NCI-H2029 (cell line): ENCODE results near the gene CBL.
"Not testable (repeated sequence)": the region's sequence is repeated elsewhere in the genome, so short reads cannot be mapped to it uniquely, and the experiment has no call there.

Source experiments
- DNase-seq: peaks from one replicate; lab custom pipeline; 2025; lab: John Stamatoyannopoulos, UW

The CBL gene

GRCh38 chr11:119218141-119218878 is 12.2 kb downstream of the CBL start:
- DNase-seq: no peak

DNA sequence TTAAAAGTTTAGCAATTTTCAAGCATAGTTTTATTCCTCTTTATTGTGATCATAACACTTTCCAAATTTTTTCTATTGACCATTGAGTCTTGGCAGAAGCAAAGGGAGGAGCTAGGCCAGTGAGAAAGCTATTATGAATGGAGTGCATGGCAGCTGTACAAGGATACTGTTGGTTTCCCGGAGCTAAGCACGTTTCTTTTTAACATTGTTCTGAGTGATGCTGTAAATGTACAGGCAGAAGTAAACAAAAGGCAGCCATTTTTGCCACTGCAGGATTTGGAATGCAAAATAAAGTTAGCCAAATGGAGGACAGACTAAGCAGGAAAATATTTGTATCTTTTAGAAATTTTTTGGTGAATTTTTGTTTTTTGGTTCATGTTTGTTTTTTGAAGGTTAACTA is 16.2 kb downstream of the CBL start:
- DNase-seq: peak; percentile 46

DNA sequence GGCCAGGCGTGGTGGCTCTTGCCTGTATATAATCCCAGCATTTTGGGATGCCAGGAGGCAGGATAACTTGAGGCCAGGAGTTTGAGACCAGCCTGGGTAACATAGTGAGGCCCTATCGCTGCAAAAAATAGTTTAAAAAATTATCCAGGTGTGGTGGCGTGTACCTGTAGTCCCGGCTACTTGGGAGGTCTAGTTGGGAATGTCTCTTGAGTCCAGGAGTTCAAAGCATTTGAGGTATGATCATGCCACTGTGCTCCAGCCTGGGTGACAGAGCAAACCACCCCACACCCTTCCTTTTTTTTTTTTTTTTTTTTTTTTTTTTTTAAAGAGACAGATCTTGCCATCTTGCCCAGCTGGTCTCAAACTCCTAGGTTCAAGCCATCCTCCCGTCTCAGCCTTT is 16.8 kb downstream of the CBL start:
- no peak for DNase-seq

- DNase-seq: no peak
Measured at GRCh38 chr11:119223856-119224255, 17.7 kb downstream of the CBL start.

DNA sequence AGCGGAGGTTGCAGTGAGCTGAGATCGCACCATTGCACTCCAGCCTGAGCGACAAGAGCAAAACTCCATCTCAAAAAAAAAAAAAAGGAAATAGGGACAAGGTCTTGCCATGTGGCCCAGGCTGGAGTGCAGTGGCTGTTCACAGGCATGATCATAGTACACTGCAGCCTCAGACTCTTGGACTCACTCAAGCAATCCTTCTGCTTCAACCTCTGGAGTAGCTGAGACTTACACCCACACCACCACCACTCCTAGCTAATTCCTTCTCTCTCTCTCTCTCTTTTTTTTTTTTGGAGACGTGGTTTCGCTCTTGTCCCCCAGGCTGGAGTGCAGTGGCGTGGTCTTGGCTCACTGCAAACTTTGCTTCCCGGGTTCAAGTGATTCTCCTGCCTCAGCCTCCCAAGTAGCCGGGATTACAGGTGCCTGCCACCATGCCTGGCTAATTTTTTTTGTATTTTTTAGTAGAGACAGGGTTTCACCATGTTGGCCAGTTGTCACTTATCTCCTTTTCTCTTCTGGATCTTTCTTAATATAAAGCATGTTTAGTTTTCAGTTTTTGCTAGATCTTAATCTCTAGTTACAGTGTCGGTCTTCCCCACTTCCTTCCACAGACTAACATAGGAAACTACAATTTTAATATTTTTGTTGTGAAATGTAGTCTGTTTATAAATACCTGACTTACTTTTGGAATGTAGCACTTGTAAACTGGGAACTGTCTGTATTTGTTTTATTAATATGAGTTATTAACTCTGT is 22.6 kb downstream of the CBL start:
- DNase-seq: not testable (repeated sequence)

DNA sequence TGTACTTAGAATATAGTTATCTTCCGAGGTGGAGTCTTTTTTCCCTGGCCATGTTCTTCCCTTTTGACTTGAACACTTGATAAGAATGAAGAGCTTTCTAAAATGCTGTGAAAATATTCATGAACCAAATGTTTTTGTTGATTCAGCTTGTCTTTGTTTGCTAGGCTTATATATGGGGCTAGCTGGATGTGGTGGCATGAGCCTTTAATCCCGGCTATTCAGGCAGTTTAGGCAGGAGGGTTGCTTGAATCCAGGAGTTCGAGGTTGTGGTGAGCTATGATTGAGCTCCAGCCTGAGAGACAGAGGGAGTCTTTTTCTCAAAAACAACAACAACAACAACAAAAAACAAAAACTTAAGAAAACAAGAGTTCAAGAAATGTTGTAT is 23.1 kb downstream of the CBL start:
- no peak for DNase-seq

GRCh38 chr11:119229741-119230140 is 23.6 kb downstream of the CBL start:
- DNase-seq: no peak

DNA sequence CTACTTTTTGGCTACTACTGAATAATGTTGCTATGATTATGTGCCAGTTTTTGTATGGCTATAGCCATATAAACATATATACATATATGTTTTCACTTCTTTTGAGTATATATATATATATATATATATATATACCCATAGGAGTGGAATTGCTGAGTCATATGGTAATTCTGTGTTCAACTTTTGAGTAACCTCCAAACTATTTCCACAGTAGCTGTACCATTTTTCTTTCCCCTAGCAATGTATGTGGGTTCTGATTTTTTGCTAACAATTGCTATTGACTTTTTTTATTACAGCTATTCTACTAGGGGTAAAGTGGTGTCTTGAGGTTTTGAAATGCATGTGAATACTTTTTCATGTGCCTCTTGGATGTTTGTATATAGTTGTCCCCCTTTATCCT is 30.4 kb downstream of the CBL start:
- DNase-seq: no peak

GRCh38 chr11:119236891-119237290 is 30.8 kb downstream of the CBL start:
- DNase-seq: no peak

DNA sequence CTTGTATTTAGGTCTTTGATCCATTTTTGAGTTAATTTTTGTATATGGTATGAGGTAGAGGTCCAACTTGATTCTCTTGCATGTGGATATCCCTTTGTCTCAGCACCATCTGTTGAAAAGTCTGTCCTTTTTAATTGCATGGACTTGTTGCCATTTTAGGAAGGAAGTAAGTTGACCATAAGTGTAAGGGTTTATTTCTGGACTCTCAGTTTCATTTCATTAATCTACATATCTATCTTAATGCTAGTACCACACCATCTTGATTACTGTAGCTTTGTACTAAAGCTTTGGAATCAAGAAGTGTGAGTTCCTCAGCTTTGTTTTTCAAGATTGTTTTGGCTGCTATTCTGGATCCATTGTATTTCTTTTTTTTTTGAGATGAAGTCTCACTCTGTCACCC is 31.4 kb downstream of the CBL start:
- DNase-seq: no peak

DNA sequence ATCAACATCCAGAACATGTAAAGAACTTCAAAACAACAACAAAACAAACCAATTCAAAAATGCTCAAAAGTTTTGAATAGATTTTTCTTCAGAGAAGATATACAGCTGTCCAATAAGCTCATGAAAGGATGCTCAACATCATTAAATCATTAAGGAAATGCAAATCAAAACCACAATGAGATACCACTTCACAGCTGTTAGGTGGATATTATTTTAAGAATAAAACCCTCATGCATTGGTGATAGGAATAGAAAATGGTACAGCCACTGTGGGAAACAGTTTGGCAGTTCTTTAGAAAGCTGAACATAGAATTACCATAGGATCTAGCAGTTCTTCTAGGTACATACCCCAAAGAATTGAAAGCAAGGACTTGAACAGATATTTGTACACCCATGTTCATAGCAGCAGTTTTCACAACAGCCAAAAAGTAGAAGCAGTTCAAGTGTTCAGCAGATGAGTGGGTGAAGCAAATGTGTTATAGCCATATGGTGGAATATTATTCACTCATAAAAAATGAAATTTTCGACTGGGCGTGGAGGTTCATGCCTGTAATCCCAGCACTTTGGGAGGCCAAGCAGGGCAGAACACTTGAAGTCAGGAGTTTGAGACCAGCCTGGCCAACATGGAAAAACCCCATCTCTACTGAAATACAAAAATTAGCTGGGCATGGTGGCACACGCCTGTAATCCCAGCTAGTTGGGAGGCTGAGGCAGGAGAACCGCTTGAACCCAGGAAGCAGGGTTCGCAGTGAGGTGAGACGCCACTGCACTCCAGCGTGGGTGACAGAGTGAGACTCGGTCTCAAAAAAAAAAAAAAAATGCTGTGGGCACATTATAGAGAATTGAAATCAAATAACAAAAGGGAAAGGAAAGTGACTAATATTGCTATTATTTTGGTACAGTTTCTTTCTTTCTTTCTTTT is 42.9 kb downstream of the CBL start:
- DNase-seq: no peak

- no peak for DNase-seq
Measured at GRCh38 chr11:119249671-119250010, 43.5 kb downstream of the CBL start.

GRCh38 chr11:119251114-119251513 is 45.0 kb downstream of the CBL start:
- no peak for DNase-seq

DNA sequence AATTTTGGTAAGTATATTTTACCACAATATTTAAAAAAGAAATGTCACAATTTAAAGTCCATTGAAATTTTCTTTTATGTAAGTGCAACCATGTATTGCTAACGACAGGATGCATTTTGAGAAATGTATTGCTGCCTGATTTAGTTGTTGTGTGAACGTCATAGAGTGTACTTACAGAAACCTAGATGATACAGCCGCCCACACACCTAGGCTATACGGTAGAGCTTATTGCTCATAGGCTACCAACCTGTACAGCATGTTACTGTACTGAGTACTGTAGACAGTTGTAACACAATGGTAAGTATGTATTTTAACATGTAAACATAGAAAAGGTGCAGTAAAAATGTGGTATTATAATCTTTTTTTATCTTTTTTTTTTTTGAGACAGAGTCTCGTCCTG is 48.1 kb downstream of the CBL start:
- DNase-seq: no peak

DNA sequence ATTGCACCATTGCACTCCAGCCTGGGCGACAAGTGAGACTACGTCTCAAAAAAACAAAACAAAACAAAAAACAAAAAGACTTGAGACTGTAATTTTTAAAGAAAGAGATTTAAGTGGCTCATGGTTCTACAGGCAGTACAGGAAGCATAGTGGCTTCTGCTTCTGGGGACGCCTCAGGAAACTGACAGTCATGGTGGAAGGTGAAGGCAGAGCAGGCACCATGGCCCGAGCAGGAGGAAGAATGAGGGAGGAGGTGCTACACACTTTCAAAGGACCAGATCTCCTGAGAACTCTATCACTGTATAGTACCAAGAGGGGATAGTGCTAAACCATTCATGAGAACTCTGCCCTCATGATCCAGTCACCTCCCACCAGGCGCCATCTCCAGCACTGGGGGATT is 52.0 kb downstream of the CBL start:
- no peak for DNase-seq

- no peak for DNase-seq
Measured at GRCh38 chr11:119258983-119259382, 52.8 kb downstream of the CBL start.

DNA sequence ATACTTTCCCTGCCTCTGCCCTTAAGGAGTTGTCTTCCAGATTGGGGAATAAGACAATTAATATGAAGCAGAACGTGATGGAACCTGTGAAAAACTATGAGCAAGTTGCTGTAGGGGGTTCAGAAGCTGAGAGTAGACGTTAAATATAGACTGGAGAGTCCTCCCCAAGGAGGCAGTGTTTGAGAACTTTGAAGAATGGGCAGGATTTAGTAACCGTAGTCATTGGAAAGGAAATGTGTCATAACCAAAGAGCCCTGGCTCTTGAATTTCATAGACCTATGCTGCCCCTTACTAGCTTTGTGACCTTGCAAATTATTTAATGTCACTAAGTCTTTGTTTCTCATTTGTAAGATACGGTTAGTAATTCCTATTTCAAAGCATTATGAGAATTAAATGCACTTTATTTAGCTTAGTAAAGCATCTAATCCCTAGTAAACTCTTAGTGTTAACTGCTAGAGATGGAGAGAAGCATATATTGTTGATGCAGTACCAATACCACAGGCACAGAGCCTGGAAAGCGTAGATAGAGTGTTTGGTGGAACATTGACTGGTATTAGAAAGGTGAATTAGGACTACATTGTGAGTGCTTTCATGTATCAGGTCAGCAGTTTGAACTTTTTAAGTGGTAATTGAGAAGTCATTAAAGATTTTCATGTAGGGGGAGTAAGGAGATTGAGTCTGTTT is 56.7 kb downstream of the CBL start:
- DNase-seq: no peak

- no peak for DNase-seq
Measured at GRCh38 chr11:119263352-119263940, 57.3 kb downstream of the CBL start.

- no peak for DNase-seq
Measured at GRCh38 chr11:119266063-119266462, 59.9 kb downstream of the CBL start.

GRCh38 chr11:119266517-119267255 is 60.5 kb downstream of the CBL start:
- DNase-seq: no peak

DNA sequence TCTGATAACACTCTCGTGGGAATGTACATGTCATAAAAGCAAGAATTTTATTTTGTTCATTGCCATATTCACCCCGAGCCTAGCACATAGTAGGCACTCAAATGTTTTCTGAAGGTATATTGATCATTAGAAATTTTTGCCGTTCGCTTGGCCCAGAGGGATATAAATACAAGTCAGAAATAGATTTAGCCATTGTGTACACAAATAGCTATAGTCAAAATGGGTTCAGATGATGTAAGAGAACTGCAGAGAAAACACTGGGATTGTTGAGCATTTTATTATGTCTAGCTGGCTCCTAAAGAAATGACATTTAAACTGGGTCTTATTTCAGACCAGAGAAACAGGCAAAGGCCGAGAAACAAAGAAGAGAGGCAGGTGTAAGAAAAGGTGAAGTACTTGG is 61.5 kb downstream of the CBL start:
- no peak for DNase-seq
